Natural killer cell (primary cell): ENCODE results near the gene FAHD1. TPM values are rescaled to one million over a fixed set of nuclear protein-coding genes. Genes with fewer than 3 reads are reported as not detected.
A peak's percentile ranks its signal among the peaks of the same experiment; 100 is the strongest.

Experiments
- ATAC-seq, 3 donors: fragments of 150-1000 bp in 2 of 3; fragments of 200-7000 bp in 1 of 3; cut with Tn5 transposase; 1 replicate in 1 of 3; 2 replicates in 2 of 3; pipeline ENCODE4 v1.10.0; 2021; ENCODE audit warnings: mild to moderate bottlenecking in 2 of 3, moderate library complexity in 2 of 3
- DNase-seq, 2 donors: peaks; one replicate each; pipeline versions ENCODE4 v3.0.0 to v3.0.0-alpha.2; 2013 to 2021; ENCODE audit warnings: mixed read lengths in 1 of 2
- H3K27ac ChIP-seq: one replicate; pipeline ENCODE4 v1.5.1; 2013; ENCODE audit warnings: mild to moderate bottlenecking, low read length
- H3K27me3 ChIP-seq: one replicate; pipeline ENCODE4 v1.6.1; 2013; ENCODE audit warnings: low read length; ENCODE audit not compliant: control insufficient read depth, insufficient read depth
- H3K36me3 ChIP-seq: one replicate; pipeline ENCODE4 v1.6.1; 2013; ENCODE audit warnings: low read length; ENCODE audit not compliant: control insufficient read depth, insufficient read depth
- H3K4me1 ChIP-seq: one replicate; pipeline ENCODE4 v1.6.1; 2013; ENCODE audit warnings: low read length; ENCODE audit not compliant: control insufficient read depth, insufficient read depth
- H3K4me3 ChIP-seq: one replicate; pipeline ENCODE4 v1.5.1; 2013; ENCODE audit warnings: low read length
- H3K9me3 ChIP-seq: one replicate; pipeline ENCODE4 v1.6.1; 2013; ENCODE audit warnings: low read length; ENCODE audit not compliant: control insufficient read depth, insufficient read depth
- H3K27ac Mint-ChIP-seq, 2 donors: one replicate each; pipeline ENCODE4 v1.8.0; 2022; ENCODE audit warnings: mild to moderate bottlenecking in 2 of 2, mixed read lengths in 2 of 2, moderate library complexity in 1 of 2
- H3K27me3 Mint-ChIP-seq, 2 donors: one replicate each; pipeline ENCODE4 v1.8.0; 2022; ENCODE audit warnings: low read depth in 2 of 2, mixed read lengths in 2 of 2
- H3K36me3 Mint-ChIP-seq: one replicate; pipeline ENCODE4 v1.8.0; 2022; ENCODE audit warnings: mixed read lengths
- H3K4me1 Mint-ChIP-seq, 2 donors: one replicate each; pipeline ENCODE4 v1.8.0; 2022; ENCODE audit warnings: mixed read lengths in 2 of 2
- H3K4me3 Mint-ChIP-seq: one replicate; pipeline ENCODE4 v1.8.0; 2022; ENCODE audit warnings: mild to moderate bottlenecking, moderate library complexity, mixed read lengths
- H3K9me3 Mint-ChIP-seq, 2 donors: one replicate each; pipeline ENCODE4 v1.8.0; 2022; ENCODE audit warnings: mixed read lengths in 2 of 2
- WGBS: methylation state at CpG from one replicate; pipeline ENCODE4 v1.1.7; 2013; ENCODE audit warnings: missing lambda C conversion rate; ENCODE audit not compliant: insufficient coverage; 5-methylcytosine and 5-hydroxymethylcytosine counted together
- intact Hi-C: fragments of 100-400 bp; cut with micrococcal nuclease; formaldehyde crosslinking; loops from one replicate; pipeline ENCODE4 v1.14.2; 2022
- total RNA-seq, 4 donors: library from RNA; stranded (reverse); fragments of 120-200 nt in 1 of 4; gene quantifications; one replicate each; pipeline versions ENCODE4 v1.2.3 to v1.2.4, GENCODE V29; 2013 to 2022
- TF ChIP-seq, protein P1 (sequence below): fragments of 200-600 bp; IDR thresholded peaks from one replicate; pipeline ENCODE4 v1.8.0; 2022; ENCODE audit warnings: antibody characterized with exemption

The FAHD1 gene
- total RNA-seq, 3 donors from 2014 or later (not counting 1 experiment from before 2014, with no cell fraction given) = 5.3 to 10.6 (median 7.4) TPM

GRCh38 chr16:1786242-1787055 is 40.6 kb upstream of the FAHD1 start:
- peak in 1 of 2 donors; percentile 13 for DNase-seq
- H3K36me3 ChIP-seq = peaks cover 20% of the 10 kb centered on the region

GRCh38 chr16:1787056-1787321 is 40.0 kb upstream of the FAHD1 start:
- no peak overlapping the region for H3K27ac Mint-ChIP-seq
- peaks cover 6 to 18% of the 10 kb centered on the region in 2 donors for H3K4me1 Mint-ChIP-seq
- no peak overlapping the region for H3K4me3 ChIP-seq
- peaks cover 22% of the 10 kb centered on the region for H3K4me1 ChIP-seq
- H3K4me3 Mint-ChIP-seq = no peak overlapping the region
- no peaks in the 10 kb centered on the region for H3K9me3 ChIP-seq
- no peaks in the 10 kb centered on the region for H3K27me3 ChIP-seq
- DNase-seq (no peak), ATAC-seq (no peak)
- H3K36me3 ChIP-seq = peaks cover 20% of the 10 kb centered on the region
- intact Hi-C loops = no loop called here
- WGBS = 93% methylated on average over 6 of the region's 6 CpGs
- no peaks in the 10 kb centered on the region for H3K36me3 Mint-ChIP-seq
- no peaks in the 10 kb centered on the region for H3K9me3 Mint-ChIP-seq
- TF ChIP-seq, protein P1, sequence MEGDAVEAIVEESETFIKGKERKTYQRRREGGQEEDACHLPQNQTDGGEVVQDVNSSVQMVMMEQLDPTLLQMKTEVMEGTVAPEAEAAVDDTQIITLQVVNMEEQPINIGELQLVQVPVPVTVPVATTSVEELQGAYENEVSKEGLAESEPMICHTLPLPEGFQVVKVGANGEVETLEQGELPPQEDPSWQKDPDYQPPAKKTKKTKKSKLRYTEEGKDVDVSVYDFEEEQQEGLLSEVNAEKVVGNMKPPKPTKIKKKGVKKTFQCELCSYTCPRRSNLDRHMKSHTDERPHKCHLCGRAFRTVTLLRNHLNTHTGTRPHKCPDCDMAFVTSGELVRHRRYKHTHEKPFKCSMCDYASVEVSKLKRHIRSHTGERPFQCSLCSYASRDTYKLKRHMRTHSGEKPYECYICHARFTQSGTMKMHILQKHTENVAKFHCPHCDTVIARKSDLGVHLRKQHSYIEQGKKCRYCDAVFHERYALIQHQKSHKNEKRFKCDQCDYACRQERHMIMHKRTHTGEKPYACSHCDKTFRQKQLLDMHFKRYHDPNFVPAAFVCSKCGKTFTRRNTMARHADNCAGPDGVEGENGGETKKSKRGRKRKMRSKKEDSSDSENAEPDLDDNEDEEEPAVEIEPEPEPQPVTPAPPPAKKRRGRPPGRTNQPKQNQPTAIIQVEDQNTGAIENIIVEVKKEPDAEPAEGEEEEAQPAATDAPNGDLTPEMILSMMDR = no peak
- H3K27me3 Mint-ChIP-seq = no peaks in the 10 kb centered on the region
- H3K27ac ChIP-seq = no peak overlapping the region

More at GRCh38 chr16:1786242-1787055, 40.6 kb upstream of the FAHD1 start:
- peaks cover 27% of the 10 kb centered on the region for H3K4me1 ChIP-seq
- no peak overlapping the region for H3K4me3 ChIP-seq
- Mint-ChIP-seq H3K27ac (no peak overlapping the region), H3K36me3 (no peaks in the 10 kb centered on the region), H3K4me3 (no peak overlapping the region), H3K27me3 (no peaks in the 10 kb centered on the region), H3K9me3 (no peaks in the 10 kb centered on the region), H3K4me1 (peaks cover 11 to 23% of the 10 kb centered on the region in 2 donors)
- 94% methylated on average over 51 of the region's 51 CpGs for WGBS
- no peaks in the 10 kb centered on the region for H3K9me3 ChIP-seq
- TF ChIP-seq, protein P1 = no peak
- intact Hi-C loops = no loop called here
- no peak for ATAC-seq
- no peaks in the 10 kb centered on the region for H3K27me3 ChIP-seq
- no peak overlapping the region for H3K27ac ChIP-seq

DNA sequence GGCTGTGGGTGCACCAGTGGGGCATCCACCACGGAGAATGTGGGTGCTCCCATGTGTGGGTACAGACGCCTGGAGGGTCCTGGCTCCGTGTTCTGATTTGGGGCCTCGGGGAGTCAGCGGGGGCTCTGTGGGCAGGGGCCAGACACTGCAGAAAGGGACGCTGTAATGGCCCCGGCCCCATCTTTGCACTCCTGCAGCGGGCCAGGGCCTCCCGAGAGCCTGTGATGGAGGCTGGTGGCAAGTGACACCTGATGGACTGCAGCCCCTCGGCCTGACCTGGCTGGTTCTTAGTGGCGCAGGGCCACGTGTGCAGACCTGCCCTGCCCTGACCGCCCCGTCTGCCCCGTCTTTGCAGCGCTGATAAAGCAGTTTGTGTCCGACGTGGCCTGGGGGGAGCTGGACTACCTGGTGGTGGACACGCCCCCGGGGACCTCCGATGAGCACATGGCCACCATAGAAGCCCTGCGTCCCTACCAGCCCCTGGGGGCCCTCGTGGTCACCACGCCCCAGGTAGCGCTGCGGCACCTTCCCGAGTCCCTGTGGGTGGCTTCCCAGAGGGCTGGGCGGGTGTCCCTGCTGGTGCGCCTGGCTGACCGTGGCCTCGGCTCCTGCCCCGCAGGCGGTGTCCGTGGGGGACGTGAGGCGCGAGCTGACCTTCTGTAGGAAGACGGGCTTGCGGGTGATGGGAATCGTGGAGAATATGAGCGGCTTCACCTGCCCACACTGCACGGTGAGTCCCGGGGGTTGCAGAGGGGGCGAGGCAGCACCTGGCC is 39.5 kb upstream of the FAHD1 start:
- WGBS = 97% methylated on average over 44 of the region's 44 CpGs
- TF ChIP-seq, protein P1 = no peak
- intact Hi-C loops = no loop called here
- Mint-ChIP-seq H3K27me3 (no peaks in the 10 kb centered on the region), H3K9me3 (no peaks in the 10 kb centered on the region), H3K4me1 (peaks cover 6 to 17% of the 10 kb centered on the region in 2 donors), H3K36me3 (no peaks in the 10 kb centered on the region), H3K4me3 (no peak overlapping the region), H3K27ac (no peak overlapping the region)
- H3K4me3 ChIP-seq = no peak overlapping the region
- no peaks in the 10 kb centered on the region for H3K9me3 ChIP-seq
- H3K36me3 ChIP-seq = peaks cover 20% of the 10 kb centered on the region
- no peaks in the 10 kb centered on the region for H3K27me3 ChIP-seq
- DNase-seq = no peak
- peaks cover 22% of the 10 kb centered on the region for H3K4me1 ChIP-seq
- no peak for ATAC-seq
- H3K27ac ChIP-seq = no peak overlapping the region
